AG09309 (cell line): ENCODE results near the gene NOS3.
"Not testable (repeated sequence)": the region's sequence is repeated elsewhere in the genome, so short reads cannot be mapped to it uniquely, and the experiment has no call there.

ENCODE experiments used
- DNase-seq: peaks from one replicate; pipeline ENCODE4 v3.0.0-alpha.2; 2010; ENCODE audit warnings: low read depth
- H3K4me3 ChIP-seq: 2 replicates; pipeline ENCODE4 v1.5.1; 2011; ENCODE audit warnings: mild to moderate bottlenecking, low read depth, low read length, moderate library complexity; ENCODE audit not compliant: control insufficient read depth
- TF ChIP-seq, protein P1 (sequence below): IDR thresholded peaks from 2 replicates; pipeline ENCODE4 v1.5.1; 2011; ENCODE audit warnings: mild to moderate bottlenecking, low read depth, low read length, inconsistent platforms; ENCODE audit not compliant: insufficient read depth, control insufficient read depth; ENCODE audit errors: missing control alignments

The NOS3 gene

DNA sequence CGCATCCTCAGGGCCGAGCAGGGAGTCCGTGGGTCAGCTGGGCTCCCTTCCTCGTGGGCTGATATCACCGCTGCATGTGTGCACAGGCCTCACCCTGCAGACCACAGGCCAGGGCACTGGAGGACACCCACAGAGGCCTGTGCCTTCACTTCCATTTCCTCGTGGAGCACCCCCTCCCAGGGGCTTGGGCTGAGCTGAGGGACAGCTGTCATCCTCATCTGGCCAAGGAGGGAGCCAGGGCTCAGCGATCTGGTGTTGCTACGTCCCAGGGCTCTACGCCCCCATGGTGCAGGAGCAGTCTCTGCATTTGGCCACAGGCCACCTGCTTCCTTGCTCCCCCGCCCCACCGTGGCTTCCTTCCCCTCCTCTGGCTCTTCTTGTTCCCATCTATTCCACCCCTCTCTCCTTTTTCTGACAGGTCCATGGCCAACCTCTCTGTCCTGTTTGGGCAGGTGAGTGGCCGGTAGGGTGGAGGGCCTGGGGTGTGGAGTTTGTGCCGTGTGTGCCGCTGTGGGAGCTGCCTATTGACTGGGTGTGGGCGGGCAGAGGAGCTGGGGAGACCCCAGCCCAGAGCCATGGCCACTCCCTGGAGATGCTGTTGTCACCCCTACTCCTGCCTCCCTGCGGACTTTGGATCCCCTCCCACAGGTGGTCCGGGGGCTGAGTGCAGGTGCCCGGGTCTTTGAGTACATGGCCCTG lies 49.2 kb downstream of the NOS3 start:
- H3K4me3 ChIP-seq, result no peak overlapping the region
- TF ChIP-seq, protein P1, sequence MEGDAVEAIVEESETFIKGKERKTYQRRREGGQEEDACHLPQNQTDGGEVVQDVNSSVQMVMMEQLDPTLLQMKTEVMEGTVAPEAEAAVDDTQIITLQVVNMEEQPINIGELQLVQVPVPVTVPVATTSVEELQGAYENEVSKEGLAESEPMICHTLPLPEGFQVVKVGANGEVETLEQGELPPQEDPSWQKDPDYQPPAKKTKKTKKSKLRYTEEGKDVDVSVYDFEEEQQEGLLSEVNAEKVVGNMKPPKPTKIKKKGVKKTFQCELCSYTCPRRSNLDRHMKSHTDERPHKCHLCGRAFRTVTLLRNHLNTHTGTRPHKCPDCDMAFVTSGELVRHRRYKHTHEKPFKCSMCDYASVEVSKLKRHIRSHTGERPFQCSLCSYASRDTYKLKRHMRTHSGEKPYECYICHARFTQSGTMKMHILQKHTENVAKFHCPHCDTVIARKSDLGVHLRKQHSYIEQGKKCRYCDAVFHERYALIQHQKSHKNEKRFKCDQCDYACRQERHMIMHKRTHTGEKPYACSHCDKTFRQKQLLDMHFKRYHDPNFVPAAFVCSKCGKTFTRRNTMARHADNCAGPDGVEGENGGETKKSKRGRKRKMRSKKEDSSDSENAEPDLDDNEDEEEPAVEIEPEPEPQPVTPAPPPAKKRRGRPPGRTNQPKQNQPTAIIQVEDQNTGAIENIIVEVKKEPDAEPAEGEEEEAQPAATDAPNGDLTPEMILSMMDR, result no peak
- no peak for DNase-seq

DNA sequence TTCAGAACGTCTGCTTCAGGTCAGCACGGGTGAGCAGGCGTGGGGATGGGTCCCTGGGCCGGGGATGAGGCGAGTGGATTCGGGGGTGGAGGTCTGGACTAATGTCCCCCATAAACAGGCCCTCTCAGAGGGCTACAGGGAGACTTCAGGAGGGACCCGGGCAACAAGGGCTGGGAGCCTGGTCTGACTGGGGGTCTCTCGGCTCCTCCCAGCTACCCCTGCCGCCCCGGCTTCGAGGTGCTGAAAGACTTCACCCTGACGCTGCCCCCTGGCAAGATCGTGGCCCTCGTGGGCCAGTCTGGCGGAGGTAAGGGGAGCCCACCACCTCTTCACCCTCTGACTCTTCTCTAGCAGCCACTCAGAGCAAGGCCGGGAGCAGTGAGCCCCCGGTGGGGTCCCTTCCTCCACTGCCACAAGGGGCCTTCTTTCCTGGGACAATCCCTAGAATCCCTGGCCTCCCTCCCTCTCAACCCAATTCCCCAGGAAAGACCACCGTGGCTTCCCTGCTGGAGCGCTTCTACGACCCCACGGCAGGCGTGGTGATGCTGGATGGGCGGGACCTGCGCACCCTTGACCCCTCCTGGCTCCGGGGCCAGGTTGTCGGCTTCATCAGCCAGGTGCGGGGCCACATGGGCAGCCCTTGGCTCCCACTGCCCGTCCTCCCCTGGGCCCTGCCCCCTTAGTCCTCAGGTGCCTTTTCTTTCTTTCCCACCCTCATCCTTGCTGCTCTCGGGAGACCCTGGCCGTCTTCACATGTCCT lies 50.0 kb downstream of the NOS3 start:
- no peak overlapping the region for H3K4me3 ChIP-seq
- TF ChIP-seq, protein P1, result no peak
- DNase-seq, result no peak

GRCh38 chr7:151043449-151043848 lies 52.6 kb downstream of the NOS3 start:
- not testable (repeated sequence) for DNase-seq

DNA sequence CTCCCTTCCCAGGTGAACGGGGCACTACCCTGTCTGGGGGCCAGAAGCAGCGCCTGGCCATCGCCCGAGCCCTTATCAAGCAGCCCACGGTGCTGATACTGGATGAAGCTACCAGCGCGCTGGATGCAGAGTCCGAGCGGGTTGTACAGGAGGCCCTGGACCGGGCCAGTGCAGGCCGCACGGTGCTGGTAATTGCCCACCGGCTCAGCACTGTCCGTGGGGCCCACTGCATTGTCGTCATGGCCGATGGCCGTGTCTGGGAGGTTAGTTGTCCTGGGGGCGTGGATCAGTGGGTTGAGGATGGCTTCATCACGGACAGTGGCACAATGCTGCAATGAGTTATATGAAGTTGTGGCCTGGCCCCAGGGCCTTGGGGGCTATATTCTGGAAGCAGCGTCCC lies 53.1 kb downstream of the NOS3 start:
- no peak overlapping the region for H3K4me3 ChIP-seq
- DNase-seq, result no peak
- TF ChIP-seq, protein P1, result no peak

More at GRCh38 chr7:151043449-151043848, 52.6 kb downstream of the NOS3 start:
- H3K4me3 ChIP-seq, result not testable (repeated sequence)

GRCh38 chr7:151045262-151045661 lies 54.4 kb downstream of the NOS3 start:
- TF ChIP-seq, protein P1, result no peak
- no peak overlapping the region for H3K4me3 ChIP-seq
- DNase-seq, result no peak

- TF ChIP-seq, protein P1, result no peak
- no peak for DNase-seq
- no peak overlapping the region for H3K4me3 ChIP-seq
Measured at GRCh38 chr7:151045967-151046366, 55.1 kb downstream of the NOS3 start.
